ENCODE data around the gene ATAD2B.
A peak's percentile ranks its signal among the peaks of the same experiment; 100 is the strongest.
"Not testable (repeated sequence)": the region's sequence is repeated elsewhere in the genome, so short reads cannot be mapped to it uniquely, and the experiment has no call there.

The ATAD2B gene

GRCh38 chr2:23926750-23927571 lies at the start of gene ATAD2B:
ATAD2B (minus strand) TSS chr2:23927123; CDS start chr2:23926770, 353 bp downstream.
- peak; percentile 78 to 82 for DNase-seq (ENCODE audit: low read depth in 2 of 2)

DNA sequence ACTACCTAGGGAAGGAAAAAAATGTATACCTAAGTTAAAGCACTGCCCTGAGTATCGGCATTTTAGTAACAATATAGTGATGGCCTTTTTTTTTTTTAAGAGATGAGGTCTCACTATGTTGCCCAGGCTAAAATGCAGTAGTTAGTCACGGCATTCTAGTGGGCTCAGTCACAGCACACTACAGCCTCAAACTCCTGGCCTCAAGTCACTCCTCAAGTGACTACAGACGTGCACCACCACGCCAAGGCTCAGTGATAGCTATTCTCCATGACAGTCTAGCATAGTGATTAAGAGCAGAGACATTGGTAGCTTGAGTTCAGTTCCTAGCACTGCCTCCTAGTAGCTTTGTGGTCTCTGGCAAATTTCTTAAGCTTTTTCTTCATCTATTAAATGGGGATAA lies 40.9 kb upstream of the ATAD2B start:
- no peak for DNase-seq (ENCODE audit: low read depth in 2 of 2)

DNA sequence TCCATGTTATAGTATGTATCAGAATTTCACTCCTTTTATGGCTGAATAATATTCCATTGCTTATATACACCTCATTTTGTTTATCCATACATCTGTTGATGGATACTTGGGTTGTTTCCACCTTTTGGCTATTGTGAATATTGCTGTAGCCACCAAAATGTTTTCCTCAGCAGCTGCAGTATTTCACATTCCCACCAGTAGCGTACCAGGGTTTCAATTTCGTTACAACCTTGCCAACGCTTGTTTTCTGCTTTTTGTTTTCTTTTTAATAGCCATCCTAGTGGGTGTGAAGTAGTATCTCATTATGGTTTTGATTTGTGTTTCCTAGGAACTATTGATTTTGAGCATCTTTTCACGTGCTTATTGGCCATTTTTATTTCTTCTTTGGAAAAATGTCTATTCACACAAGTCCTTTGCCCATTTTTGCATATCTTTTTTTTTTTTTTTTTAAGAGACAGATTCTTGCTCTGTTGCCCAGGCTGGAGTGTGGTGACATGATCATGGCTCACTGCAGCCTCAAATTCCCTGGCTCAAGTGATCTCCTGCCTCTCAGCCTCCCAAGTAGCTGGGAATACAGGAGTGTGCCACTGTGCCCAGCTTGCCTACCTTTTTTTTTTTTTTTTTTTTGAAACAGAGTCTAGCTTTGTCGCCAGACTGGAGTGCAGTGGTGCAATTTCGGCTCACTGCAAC lies 27.5 kb upstream of the ATAD2B start:
- DNase-seq (ENCODE audit: low read depth in 2 of 2) = no peak

- DNase-seq (ENCODE audit: low read depth in 2 of 2) = no peak
Measured at GRCh38 chr2:23953625-23954024, 26.7 kb upstream of the ATAD2B start.

GRCh38 chr2:23952558-23952957 lies 25.6 kb upstream of the ATAD2B start:
- not testable (repeated sequence) for DNase-seq (ENCODE audit: low read depth in 2 of 2)

DNA sequence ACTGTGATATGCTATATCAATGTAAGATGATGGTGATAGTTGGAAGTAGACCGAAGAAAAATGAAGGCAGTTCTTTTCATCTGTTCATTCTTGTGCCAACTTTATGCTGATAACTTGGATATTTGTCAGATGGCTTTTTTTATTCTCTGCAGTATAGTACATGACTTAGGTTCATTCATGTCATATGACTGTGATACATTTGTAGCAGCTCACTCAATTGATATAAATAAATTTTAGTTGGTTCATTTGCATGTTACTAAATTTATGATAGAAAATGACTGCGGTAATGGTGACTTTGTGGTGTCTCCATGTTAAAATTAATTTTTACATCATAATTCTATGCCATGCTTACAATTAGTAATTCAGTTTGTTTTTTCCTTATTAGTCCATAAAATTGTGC lies 20.4 kb upstream of the ATAD2B start:
- no peak for DNase-seq (ENCODE audit: low read depth in 2 of 2)

- DNase-seq (ENCODE audit: low read depth in 2 of 2) = no peak
Measured at GRCh38 chr2:23944976-23945375, 18.1 kb upstream of the ATAD2B start.

DNA sequence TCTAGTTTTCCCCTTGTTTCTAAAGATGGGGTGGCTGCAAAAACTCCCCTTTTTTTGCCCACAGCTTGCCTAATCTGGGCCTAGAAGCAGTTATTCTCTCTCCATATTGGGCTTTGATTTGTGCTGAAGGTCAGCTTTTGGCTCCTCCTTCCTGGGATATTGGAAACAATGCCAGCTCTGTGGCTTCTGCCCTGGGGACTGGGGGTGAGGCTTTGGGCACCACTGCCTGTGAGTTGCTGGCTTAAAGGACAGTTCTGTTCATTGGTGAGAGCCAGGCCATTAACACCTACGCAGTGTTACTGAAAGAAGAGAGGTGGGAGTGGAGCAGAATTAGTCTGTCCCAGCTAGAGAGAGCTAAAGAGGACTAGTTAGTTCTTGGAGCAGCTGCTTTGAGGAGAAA lies 17.6 kb upstream of the ATAD2B start:
- DNase-seq (ENCODE audit: low read depth in 2 of 2) = no peak

DNA sequence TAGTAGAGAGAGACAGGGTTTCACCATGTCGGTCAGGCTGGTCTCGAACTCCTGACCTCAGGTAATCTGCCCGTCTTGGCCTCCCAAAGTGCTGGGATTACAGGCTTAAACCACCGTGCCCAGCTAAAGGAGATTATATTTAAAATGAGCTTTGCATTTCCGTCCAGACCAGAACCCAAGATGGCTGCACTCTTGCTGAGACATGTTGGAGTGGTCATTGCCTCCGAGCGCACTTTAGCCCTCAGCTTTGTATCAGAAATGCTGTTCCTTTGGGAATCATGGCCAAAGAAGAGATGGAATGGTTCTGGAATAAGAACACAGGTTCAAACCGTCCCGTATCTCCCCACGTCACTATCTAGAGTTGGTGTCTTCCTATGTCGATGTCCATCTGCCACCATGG lies 16.7 kb upstream of the ATAD2B start:
- DNase-seq (ENCODE audit: low read depth in 2 of 2) = no peak

GRCh38 chr2:23941644-23942043 lies 14.7 kb upstream of the ATAD2B start:
- no peak for DNase-seq (ENCODE audit: low read depth in 2 of 2)

- DNase-seq (ENCODE audit: low read depth in 2 of 2) = peak in 1 of 2 donors; percentile 9
Measured at GRCh38 chr2:23940718-23941620, 14.0 kb upstream of the ATAD2B start.

GRCh38 chr2:23939987-23940717 lies 13.2 kb upstream of the ATAD2B start, which contains the start of gene UBXN2A:
UBXN2A (plus strand) TSS chr2:23940463; CDS start chr2:23958315, 17,852 bp downstream.
- peak; percentile 32 to 48 for DNase-seq (ENCODE audit: low read depth in 2 of 2)

- DNase-seq (ENCODE audit: low read depth in 2 of 2) = no peak
Measured at GRCh38 chr2:23934259-23934658, 7.3 kb upstream of the ATAD2B start.

DNA sequence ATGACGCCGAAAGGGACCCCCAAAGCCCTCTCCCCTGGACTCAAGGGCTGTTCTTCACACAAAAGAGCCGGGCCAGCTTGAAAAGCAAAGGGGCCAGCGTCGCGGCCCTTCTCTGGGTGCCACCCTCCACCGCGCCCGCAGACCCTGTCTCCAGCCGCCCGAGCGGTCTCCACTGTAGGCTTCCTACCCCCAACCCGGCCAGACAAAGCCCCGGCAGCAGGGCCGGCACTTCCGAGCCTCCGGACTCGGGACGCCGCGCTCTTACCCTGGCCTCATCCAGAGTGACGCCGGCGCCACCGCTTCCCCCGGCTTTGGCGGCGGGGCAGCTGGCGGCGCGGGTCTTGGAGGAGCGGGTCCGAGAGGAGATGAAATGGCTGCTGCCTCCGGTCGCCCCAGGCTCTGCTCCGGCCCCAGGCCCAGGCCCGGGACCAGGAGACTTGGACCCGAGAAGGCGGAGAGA lies 603 bp downstream of the ATAD2B start:
- no peak for DNase-seq (ENCODE audit: low read depth in 2 of 2)

GRCh38 chr2:23925702-23926289 lies 1.1 kb downstream of the ATAD2B start:
- peak; percentile 21 to 40 for DNase-seq (ENCODE audit: low read depth in 2 of 2)

DNA sequence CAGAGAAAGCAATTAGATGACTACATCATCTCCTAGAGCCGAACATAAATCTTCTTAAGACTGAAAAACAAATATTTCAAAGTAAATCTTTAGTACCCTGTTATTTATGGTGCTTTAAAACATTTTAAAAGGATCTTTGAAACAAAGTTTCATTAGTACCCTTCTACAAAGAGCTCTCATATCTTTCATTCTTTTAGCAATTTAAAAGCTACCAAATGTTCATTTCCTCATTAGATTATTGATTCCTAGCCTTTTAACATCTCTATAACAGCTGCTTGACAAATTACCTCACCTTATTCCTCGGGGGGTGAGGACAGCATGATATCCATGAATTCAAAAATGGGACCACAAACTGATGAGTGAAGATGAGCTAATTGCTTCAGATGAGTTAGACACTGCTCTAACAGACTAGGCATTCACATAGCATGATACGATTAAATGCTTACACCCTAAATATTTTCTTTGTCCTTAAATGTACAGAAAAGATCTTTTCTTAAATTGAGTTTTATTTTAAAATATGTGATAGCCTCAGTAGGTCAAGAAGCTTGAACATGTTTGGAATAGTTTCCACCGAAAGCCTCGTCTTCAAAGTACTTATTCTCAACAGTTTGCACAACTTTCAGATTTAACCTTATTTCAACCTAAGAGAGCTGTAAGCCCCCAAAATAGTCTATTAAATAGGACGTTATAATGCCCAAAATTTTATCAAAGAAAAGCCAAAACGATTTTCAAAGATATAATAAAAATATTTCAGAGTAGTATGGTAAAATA lies 2.1 kb downstream of the ATAD2B start:
- DNase-seq (ENCODE audit: low read depth in 2 of 2) = no peak

DNA sequence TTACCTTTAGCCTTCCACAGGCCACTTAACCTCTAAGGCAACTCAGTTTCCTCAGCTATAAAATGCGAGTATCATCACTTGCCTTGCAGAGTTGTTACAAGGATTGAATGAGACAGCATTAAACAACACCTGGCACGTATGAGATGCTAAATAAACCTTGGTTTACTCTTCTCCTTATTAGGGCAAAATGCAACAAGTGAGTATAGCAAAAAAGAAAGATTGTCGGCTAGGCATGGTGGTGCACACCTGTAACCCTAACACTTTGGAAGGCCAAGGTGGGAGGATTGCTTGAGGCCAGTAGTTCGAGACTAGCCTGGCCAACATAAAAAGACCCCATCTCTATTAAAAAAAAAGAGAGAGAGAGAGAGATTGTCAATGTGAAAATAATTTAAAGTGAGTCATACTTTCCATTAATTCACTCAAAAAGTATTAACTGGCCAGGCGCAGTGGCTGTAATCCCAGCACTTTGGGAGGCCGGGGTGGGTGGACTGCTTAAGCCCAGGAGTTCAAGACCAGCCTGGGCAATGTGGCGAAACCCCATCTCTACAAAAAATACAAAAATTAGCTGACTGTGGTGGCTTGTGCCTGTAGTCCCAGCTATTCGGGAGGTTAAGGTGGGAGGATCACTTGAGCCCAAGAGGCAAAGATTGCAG lies 8.0 kb downstream of the ATAD2B start:
- no peak for DNase-seq (ENCODE audit: low read depth in 2 of 2)

- DNase-seq (ENCODE audit: low read depth in 2 of 2) = no peak
Measured at GRCh38 chr2:23916727-23917405, 10.1 kb downstream of the ATAD2B start.

- DNase-seq (ENCODE audit: low read depth in 2 of 2) = no peak
Measured at GRCh38 chr2:23915327-23915726, 11.6 kb downstream of the ATAD2B start.
